WTC11 (cell line): Measurements from ENCODE around the gene ETV6.

ENCODE experiments used
- ATF1 ChIP-seq: sonication (generic); formaldehyde crosslinking; IDR thresholded peaks from 2 replicates; pipeline ENCODE4 v1.8.1; 2023; ENCODE audit warnings: mild to moderate bottlenecking, moderate library complexity, missing genetic modification reagents
- FOXK1 ChIP-seq: sonication (generic); formaldehyde crosslinking; IDR thresholded peaks from 2 replicates; pipeline ENCODE4 v1.8.0; 2022; ENCODE audit warnings: mild to moderate bottlenecking, moderate library complexity, missing genetic modification reagents
- NFE2L1 ChIP-seq: sonication (generic); formaldehyde crosslinking; IDR thresholded peaks from 2 replicates; pipeline ENCODE4 v1.8.1; 2023; ENCODE audit warnings: missing genetic modification reagents
- NFYB ChIP-seq: sonication (generic); formaldehyde crosslinking; conservative IDR thresholded peaks from 2 replicates; pipeline ENCODE4 v1.8.0; 2022; ENCODE audit warnings: low read depth, missing genetic modification reagents
- NR1H2 ChIP-seq: sonication (generic); formaldehyde crosslinking; IDR thresholded peaks from 2 replicates; pipeline ENCODE4 v1.9.0; 2021; ENCODE audit warnings: mild to moderate bottlenecking, moderate library complexity, missing genetic modification reagents
- NR3C1 ChIP-seq: sonication (generic); formaldehyde crosslinking; conservative IDR thresholded peaks from 2 replicates; pipeline ENCODE4 v1.8.1; 2023; ENCODE audit warnings: low read depth, mild to moderate bottlenecking, missing genetic modification reagents
- RELA ChIP-seq: sonication (generic); formaldehyde crosslinking; IDR thresholded peaks from 2 replicates; pipeline ENCODE4 v1.8.1; 2022; ENCODE audit warnings: missing genetic modification reagents, mild to moderate bottlenecking, borderline replicate concordance
- TF ChIP-seq, protein P1 (sequence below): fragments of 200-600 bp; IDR thresholded peaks from 2 replicates; pipeline ENCODE4 v1.8.0; 2022; ENCODE audit warnings: antibody characterized with exemption
- TF ChIP-seq, protein P2 (sequence below): sonication (generic); formaldehyde crosslinking; IDR thresholded peaks from 2 replicates; pipeline ENCODE4 v1.8.1; 2023; ENCODE audit warnings: mild to moderate bottlenecking, missing genetic modification reagents
- TF ChIP-seq, protein P3 (sequence below): sonication (generic); formaldehyde crosslinking; IDR thresholded peaks from 2 replicates; pipeline ENCODE4 v1.8.0; 2022; ENCODE audit warnings: mild to moderate bottlenecking, missing genetic modification reagents
- TF ChIP-seq, protein P4 (sequence below): sonication (generic); formaldehyde crosslinking; IDR thresholded peaks from 2 replicates; pipeline ENCODE4 v1.8.0; 2022; ENCODE audit warnings: mild to moderate bottlenecking, missing genetic modification reagents
- TF ChIP-seq, protein P5 (sequence below): fragments of 250-450 bp; sonication (Bioruptor Pico); conservative IDR thresholded peaks from 2 replicates; pipeline ENCODE4 v1.9.0; 2021; ENCODE audit warnings: mild to moderate bottlenecking

DNA sequence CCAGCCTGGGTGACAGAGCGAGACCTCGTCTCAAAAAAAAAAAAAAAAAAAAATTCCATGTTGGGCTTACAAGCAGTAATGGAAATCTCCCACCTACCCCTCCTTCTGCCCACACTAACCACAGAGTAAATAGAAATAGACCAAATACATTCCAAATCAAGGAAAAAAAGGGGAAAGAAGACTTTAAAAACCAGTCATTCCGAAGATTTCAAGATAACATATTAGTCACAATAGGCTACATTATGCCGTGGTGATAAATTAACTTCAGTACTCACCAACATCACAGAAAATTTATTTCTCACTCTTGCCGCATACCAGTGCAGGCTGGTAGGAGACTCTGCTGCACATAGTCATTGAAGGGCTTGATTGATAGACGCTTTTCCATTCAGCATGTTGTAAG lies 15.5 kb upstream of the ETV6 start:
- no peak for TF ChIP-seq ATF1 (CRISPR knock-in tag)
- TF ChIP-seq, protein P1, sequence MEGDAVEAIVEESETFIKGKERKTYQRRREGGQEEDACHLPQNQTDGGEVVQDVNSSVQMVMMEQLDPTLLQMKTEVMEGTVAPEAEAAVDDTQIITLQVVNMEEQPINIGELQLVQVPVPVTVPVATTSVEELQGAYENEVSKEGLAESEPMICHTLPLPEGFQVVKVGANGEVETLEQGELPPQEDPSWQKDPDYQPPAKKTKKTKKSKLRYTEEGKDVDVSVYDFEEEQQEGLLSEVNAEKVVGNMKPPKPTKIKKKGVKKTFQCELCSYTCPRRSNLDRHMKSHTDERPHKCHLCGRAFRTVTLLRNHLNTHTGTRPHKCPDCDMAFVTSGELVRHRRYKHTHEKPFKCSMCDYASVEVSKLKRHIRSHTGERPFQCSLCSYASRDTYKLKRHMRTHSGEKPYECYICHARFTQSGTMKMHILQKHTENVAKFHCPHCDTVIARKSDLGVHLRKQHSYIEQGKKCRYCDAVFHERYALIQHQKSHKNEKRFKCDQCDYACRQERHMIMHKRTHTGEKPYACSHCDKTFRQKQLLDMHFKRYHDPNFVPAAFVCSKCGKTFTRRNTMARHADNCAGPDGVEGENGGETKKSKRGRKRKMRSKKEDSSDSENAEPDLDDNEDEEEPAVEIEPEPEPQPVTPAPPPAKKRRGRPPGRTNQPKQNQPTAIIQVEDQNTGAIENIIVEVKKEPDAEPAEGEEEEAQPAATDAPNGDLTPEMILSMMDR, result no peak
- TF ChIP-seq, protein P2, sequence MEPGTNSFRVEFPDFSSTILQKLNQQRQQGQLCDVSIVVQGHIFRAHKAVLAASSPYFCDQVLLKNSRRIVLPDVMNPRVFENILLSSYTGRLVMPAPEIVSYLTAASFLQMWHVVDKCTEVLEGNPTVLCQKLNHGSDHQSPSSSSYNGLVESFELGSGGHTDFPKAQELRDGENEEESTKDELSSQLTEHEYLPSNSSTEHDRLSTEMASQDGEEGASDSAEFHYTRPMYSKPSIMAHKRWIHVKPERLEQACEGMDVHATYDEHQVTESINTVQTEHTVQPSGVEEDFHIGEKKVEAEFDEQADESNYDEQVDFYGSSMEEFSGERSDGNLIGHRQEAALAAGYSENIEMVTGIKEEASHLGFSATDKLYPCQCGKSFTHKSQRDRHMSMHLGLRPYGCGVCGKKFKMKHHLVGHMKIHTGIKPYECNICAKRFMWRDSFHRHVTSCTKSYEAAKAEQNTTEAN, result no peak
- TF ChIP-seq, protein P3, sequence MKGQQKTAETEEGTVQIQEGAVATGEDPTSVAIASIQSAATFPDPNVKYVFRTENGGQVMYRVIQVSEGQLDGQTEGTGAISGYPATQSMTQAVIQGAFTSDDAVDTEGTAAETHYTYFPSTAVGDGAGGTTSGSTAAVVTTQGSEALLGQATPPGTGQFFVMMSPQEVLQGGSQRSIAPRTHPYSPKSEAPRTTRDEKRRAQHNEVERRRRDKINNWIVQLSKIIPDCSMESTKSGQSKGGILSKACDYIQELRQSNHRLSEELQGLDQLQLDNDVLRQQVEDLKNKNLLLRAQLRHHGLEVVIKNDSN (CRISPR knock-in tag), result no peak
- no peak for TF ChIP-seq NFYB (CRISPR knock-in tag)
- no peak for TF ChIP-seq NR1H2 (CRISPR knock-in tag)
- TF ChIP-seq FOXK1 (CRISPR knock-in tag), result no peak
- TF ChIP-seq, protein P4, sequence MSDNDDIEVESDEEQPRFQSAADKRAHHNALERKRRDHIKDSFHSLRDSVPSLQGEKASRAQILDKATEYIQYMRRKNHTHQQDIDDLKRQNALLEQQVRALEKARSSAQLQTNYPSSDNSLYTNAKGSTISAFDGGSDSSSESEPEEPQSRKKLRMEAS (CRISPR knock-in tag), result no peak
- TF ChIP-seq NFE2L1 (CRISPR knock-in tag), result no peak
- TF ChIP-seq NR3C1 (CRISPR knock-in tag), result no peak
- TF ChIP-seq, protein P5, sequence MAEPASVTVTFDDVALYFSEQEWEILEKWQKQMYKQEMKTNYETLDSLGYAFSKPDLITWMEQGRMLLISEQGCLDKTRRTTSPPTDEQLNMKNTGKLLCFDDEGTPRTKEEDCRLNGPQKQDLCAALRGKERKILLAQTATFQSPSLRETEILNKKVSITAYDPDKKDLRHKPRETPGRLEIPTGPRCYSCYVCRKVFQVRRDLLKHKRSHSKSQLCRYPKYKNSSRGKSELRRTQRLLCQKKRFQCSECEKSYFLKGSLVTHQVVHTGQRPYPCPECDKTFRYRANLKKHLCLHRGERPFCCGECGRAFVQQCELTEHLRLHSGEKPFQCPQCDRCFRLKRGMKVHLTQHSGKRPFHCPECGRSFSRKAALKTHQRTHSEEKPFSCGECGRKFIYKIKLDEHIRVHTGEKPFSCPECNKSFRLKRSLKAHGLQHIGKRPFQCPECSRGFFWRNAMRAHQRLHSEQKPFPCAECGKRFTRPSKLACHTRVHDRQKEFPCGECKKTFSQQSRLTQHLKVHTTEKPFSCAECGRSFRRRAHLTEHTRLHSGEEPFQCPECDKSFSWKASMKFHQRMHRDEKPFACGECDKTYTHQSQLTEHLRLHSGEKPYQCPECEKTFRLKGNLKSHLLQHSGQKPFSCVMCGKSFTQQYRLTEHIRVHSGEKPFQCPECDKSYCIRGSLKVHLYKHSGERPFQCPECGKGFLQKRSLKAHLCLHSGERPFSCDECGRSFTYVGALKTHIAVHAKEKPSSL (CRISPR knock-in tag), result no peak
- no peak for TF ChIP-seq RELA (CRISPR knock-in tag)
